Suprapubic skin (tissue), 4 donors: Measurements from ENCODE around the gene NEK10. TPM values are rescaled to one million over a fixed set of nuclear protein-coding genes. Genes with fewer than 3 reads are reported as not detected.

ENCODE experiments used
- DNase-seq, 2 donors: peaks; one replicate each; pipeline ENCODE4 v3.0.0-alpha.2; 2019; ENCODE audit warnings: low spot score in 2 of 2
- H3K27ac ChIP-seq: fragments of 200-600 bp; sonication (generic); one replicate; pipeline ENCODE4 v1.5.1; 2019
- H3K27me3 ChIP-seq: fragments of 200-600 bp; sonication (generic); one replicate; pipeline ENCODE4 v1.5.1; 2019
- H3K36me3 ChIP-seq: fragments of 200-600 bp; sonication (generic); one replicate; pipeline ENCODE4 v1.5.1; 2019
- H3K4me1 ChIP-seq: fragments of 200-600 bp; sonication (generic); one replicate; pipeline ENCODE4 v1.5.1; 2019
- H3K4me3 ChIP-seq: fragments of 200-600 bp; sonication (generic); one replicate; pipeline ENCODE4 v1.5.1; 2019; ENCODE audit warnings: mild to moderate bottlenecking
- H3K9me3 ChIP-seq: fragments of 200-600 bp; sonication (generic); one replicate; pipeline ENCODE4 v1.5.1; 2019
- EP300 ChIP-seq: sonication (generic); formaldehyde crosslinking; IDR thresholded peaks from one replicate; pipeline ENCODE4 v1.6.1; 2017; ENCODE audit warnings: antibody characterized with exemption
- POLR2A ChIP-seq, 2 donors: fragments of 450-650 bp; IDR thresholded peaks; one replicate each; pipeline ENCODE4 v1.6.1; 2017; ENCODE audit warnings: antibody characterized with exemption in 2 of 2, mild to moderate bottlenecking in 2 of 2, moderate library complexity in 2 of 2
- POLR2AphosphoS5 ChIP-seq, 3 donors: sonication (generic); formaldehyde crosslinking; IDR thresholded peaks; one replicate each; pipeline ENCODE4 v1.6.1; 2017; ENCODE audit warnings: antibody characterized with exemption in 3 of 3
- WGBS: methylation state at CpG from one replicate; pipeline ENCODE4 v1.1.5; 2018; 5-methylcytosine and 5-hydroxymethylcytosine counted together
- total RNA-seq, 4 donors: library from RNA; depleted of rRNA; stranded (reverse); fragments of >200 nt; gene quantifications; one replicate each; pipeline ENCODE4 v1.1.0, GENCODE V29; 2016
- TF ChIP-seq, protein P1 (sequence below), 2 donors: fragments of 200-600 bp in 1 of 2; fragments of 450-650 bp in 1 of 2; sonication (generic) in 1 of 2; IDR thresholded peaks; one replicate each; pipeline ENCODE4 v1.5.1; 2016 to 2019; ENCODE audit warnings: antibody characterized with exemption in 2 of 2, mild to moderate bottlenecking in 1 of 2, moderate library complexity in 1 of 2

NEK10 gene
- total RNA-seq, 4 donors from 2014 or later: 2.4 to 3.4 (median 3.0) TPM; not detected in 1

DNA sequence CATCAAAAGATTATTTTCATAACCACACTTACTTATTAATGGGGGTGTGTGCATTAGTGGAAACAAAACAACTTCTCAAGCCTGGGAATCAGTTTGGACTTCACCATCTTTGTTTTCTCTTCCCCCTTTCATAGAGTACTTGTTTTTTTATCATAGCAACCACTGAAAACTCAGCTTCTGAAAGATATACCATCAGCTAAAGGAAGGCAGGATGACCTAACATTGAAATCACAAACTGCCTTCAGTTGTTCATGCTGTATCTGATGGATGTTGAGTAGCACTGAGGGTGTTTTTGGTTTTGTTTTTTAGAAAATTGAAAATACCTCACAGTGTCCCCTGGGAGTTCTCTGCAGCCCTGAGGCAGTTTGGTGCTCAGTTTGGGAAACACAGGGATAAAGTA lies 46.5 kb downstream of the NEK10 start:
- Histone ChIP-seq H3K9me3 (no peaks in the 10 kb centered on the region), H3K4me1 (no peaks in the 10 kb centered on the region), H3K27me3 (no peaks in the 10 kb centered on the region), H3K27ac (no peak overlapping the region), H3K36me3 (no peaks in the 10 kb centered on the region), H3K4me3 (no peak overlapping the region)
- DNase-seq: no peak
- TF ChIP-seq POLR2AphosphoS5 (IDR thresholded peaks at IDR 0.05): no peak

DNA sequence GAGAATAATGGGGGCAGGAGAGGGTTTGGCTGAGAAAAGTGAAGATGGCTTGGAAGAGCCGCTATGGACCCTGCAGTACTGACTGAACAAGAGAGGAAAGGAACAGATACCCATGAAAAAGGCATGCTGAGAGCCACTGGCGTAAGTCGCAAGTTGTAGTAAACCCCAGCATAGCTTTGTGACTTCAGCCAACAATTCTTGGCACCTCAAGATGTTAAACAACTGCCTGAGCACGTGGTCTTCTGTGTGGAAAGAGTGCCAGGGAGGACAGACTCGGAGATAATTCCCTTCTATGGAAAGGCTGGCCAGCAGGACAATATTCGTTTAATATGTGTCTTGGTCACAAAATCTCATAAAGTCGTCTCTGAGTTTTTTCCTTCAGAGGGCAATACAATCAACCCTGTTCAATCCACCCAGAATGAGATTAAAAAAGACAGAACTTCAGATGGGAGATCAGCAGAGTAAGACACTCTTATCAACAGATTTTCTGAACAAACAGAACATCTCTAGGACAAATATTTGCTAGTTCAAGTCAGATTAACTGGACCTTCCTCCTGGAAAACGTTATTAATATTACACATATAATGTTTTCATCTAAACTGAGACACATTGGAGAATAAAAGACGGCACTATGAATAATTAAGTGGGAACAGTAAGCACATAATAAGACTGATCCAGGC lies 49.2 kb downstream of the NEK10 start:
- TF ChIP-seq POLR2A (IDR thresholded peaks at IDR 0.05): no peak
- no peak for TF ChIP-seq POLR2AphosphoS5 (IDR thresholded peaks at IDR 0.05)
- TF ChIP-seq, protein P1, sequence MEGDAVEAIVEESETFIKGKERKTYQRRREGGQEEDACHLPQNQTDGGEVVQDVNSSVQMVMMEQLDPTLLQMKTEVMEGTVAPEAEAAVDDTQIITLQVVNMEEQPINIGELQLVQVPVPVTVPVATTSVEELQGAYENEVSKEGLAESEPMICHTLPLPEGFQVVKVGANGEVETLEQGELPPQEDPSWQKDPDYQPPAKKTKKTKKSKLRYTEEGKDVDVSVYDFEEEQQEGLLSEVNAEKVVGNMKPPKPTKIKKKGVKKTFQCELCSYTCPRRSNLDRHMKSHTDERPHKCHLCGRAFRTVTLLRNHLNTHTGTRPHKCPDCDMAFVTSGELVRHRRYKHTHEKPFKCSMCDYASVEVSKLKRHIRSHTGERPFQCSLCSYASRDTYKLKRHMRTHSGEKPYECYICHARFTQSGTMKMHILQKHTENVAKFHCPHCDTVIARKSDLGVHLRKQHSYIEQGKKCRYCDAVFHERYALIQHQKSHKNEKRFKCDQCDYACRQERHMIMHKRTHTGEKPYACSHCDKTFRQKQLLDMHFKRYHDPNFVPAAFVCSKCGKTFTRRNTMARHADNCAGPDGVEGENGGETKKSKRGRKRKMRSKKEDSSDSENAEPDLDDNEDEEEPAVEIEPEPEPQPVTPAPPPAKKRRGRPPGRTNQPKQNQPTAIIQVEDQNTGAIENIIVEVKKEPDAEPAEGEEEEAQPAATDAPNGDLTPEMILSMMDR (IDR thresholded peaks at IDR 0.05): no peak
- TF ChIP-seq EP300: no peak
- Histone ChIP-seq H3K4me1 (no peaks in the 10 kb centered on the region), H3K27me3 (no peaks in the 10 kb centered on the region), H3K27ac (no peak overlapping the region), H3K36me3 (no peaks in the 10 kb centered on the region), H3K4me3 (no peak overlapping the region), H3K9me3 (no peaks in the 10 kb centered on the region)
- DNase-seq: no peak
- 71% methylated on average over 9 of the region's 9 CpGs for WGBS

DNA sequence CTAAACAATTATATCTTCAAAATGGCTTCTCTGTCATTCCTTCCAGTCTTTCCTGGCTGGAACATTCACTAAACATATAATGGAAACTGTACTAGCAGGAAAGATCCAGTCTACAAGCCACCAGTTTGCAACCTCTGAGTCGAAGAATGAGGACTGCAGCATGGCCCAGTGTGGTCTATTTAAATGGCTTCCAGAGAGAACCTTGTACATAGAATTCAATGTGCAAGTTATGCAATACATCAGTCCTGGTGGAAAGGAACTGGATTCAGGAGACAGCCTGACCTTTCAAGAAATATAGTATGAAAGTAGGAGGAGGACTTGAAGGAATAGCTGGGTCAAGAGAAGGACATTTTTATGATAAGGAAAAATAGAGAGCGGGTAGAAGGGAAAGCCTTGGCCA lies 49.9 kb downstream of the NEK10 start:
- no peak overlapping the region for H3K27ac ChIP-seq

DNA sequence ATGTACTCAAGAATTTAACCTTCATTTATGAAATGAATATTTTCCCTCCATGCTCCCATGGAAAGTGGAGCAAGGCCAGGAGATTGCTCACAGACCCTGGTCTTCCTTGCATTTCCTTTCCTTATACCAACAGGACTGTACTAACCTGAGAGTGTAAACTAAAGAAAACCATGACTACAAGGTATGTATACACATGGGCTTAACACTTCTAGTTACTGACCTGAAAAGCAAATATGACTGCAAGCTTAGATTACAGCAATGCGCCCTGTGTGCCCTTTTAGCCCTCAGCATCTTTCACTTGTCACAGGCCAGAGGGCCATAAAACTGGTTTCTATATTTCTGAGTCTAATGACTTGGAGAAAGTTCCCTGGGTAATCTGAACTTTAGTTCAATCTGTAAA lies 52.1 kb downstream of the NEK10 start:
- no peaks in the 10 kb centered on the region for H3K9me3 ChIP-seq
- no peak overlapping the region for H3K27ac ChIP-seq
- no peak overlapping the region for H3K4me3 ChIP-seq
- no peaks in the 10 kb centered on the region for H3K36me3 ChIP-seq
- TF ChIP-seq EP300: no peak
- no peak for TF ChIP-seq POLR2A (IDR thresholded peaks at IDR 0.05)
- TF ChIP-seq, protein P1 (IDR thresholded peaks at IDR 0.05): no peak
- TF ChIP-seq POLR2AphosphoS5 (IDR thresholded peaks at IDR 0.05): no peak
- H3K4me1 ChIP-seq: no peaks in the 10 kb centered on the region
- WGBS: 88% methylated on average over 1 of the region's 1 CpG
- DNase-seq: no peak
- no peaks in the 10 kb centered on the region for H3K27me3 ChIP-seq

More for the DNA sequence above, 49.9 kb downstream of the NEK10 start:
- H3K36me3 ChIP-seq: no peaks in the 10 kb centered on the region
- no peak for DNase-seq
- WGBS: 95% methylated on average over 2 of the region's 2 CpGs
- no peaks in the 10 kb centered on the region for H3K27me3 ChIP-seq
- H3K9me3 ChIP-seq: no peaks in the 10 kb centered on the region
- H3K4me3 ChIP-seq: no peak overlapping the region
- TF ChIP-seq POLR2AphosphoS5 (IDR thresholded peaks at IDR 0.05) (no peak), EP300 (no peak), POLR2A (IDR thresholded peaks at IDR 0.05) (no peak)
- TF ChIP-seq, protein P1 (IDR thresholded peaks at IDR 0.05): no peak
- H3K4me1 ChIP-seq: no peaks in the 10 kb centered on the region

DNA sequence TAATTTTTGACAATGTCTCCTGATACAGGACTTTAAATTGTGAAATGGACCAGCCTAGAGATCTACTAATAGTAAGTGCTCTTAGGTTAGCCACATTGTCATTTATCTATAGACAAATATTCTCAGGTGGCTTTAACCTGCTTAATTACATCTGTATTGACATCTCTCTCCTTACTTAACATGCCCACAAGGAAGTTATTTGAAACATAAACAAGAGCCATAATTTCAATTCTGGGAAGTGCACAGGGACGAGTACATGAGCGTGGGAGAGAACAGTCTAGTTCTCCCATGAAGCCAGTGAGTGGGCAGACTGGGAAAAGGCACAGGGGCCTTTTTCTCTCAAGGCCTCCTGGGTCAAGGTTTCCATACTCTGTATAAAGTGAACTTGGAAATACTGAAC lies 54.2 kb downstream of the NEK10 start:
- WGBS: 64% methylated on average over 2 of the region's 2 CpGs
- H3K4me1 ChIP-seq: no peaks in the 10 kb centered on the region
- H3K4me3 ChIP-seq: no peak overlapping the region
- H3K9me3 ChIP-seq: no peaks in the 10 kb centered on the region
- no peak for TF ChIP-seq EP300
- H3K27me3 ChIP-seq: no peaks in the 10 kb centered on the region
- H3K36me3 ChIP-seq: no peaks in the 10 kb centered on the region
- no peak overlapping the region for H3K27ac ChIP-seq
- DNase-seq: no peak

DNA sequence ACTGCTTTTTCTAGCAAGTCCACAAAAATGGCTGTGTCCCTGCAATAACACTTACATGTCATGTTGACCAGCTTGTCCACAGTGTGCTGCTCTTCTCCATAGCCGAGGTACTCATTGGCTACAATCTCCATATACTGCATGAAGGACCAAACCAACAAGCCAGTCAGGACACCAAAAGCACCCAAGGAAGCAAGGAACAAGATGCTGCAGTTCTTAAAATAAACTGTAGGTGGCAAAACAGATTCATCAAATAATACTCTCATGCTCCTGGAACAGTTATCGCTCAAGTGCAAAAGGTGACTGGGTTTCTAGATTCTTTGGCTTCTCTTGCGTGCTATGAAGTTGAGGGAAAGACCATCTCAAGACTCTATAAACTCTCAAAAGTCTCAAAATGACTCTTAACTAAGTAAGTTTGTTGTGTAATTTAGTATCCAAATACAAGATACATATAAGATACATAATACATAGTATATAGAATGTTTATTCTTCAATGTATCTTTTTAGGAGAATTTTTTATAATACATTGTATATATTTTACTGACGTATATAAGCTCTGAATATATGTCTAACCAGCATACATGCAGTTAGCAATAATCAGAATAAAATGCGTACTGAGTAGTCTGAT lies 57.0 kb downstream of the NEK10 start:
- no peaks in the 10 kb centered on the region for H3K36me3 ChIP-seq
- no peaks in the 10 kb centered on the region for H3K9me3 ChIP-seq
- TF ChIP-seq POLR2A (IDR thresholded peaks at IDR 0.05): no peak
- TF ChIP-seq, protein P1 (IDR thresholded peaks at IDR 0.05): peak; percentile 70 to 71
- DNase-seq: no peak
- no peak overlapping the region for H3K27ac ChIP-seq
- no peaks in the 10 kb centered on the region for H3K27me3 ChIP-seq
- no peaks in the 10 kb centered on the region for H3K4me1 ChIP-seq
- WGBS: 37% methylated on average over 5 of the region's 5 CpGs
- H3K4me3 ChIP-seq: no peak overlapping the region
